Kidney epithelial cell (primary cell): Measurements from ENCODE around the gene SLC2A13. TPM values are rescaled to one million over a fixed set of nuclear protein-coding genes. Genes with fewer than 3 reads are reported as not detected.

Experiments
- DNase-seq: peaks from one replicate; pipeline ENCODE4 v3.0.0-alpha.2; 2010; ENCODE audit warnings: low read depth
- H3K27me3 ChIP-seq: 2 replicates; pipeline ENCODE4 v1.6.0; 2011; ENCODE audit warnings: low read length; ENCODE audit not compliant: control insufficient read depth, insufficient read depth
- H3K36me3 ChIP-seq: 2 replicates; pipeline ENCODE4 v1.5.1; 2011; ENCODE audit warnings: low read length; ENCODE audit not compliant: control insufficient read depth, insufficient read depth
- H3K4me3 ChIP-seq: 2 replicates; pipeline ENCODE4 v1.5.1; 2011; ENCODE audit warnings: low read depth, mild to moderate bottlenecking, control low read depth, low read length
- CTCF ChIP-seq: IDR thresholded peaks from 2 replicates; pipeline ENCODE4 v1.5.1; 2011; ENCODE audit warnings: mild to moderate bottlenecking, moderate library complexity, low read length, control low read depth, inconsistent platforms; ENCODE audit not compliant: insufficient read depth, poor library complexity, severe bottlenecking
- total RNA-seq: library from RNA; depleted of rRNA; stranded (reverse); fragments of >200 nt; gene quantifications from 2 replicates; pipeline ENCODE4 v1.2.3, GENCODE V29; 2015

The SLC2A13 gene
- total RNA-seq, 1 donor from 2014 or later, result 6.8 TPM

- Histone ChIP-seq H3K27me3 (no peaks in the 10 kb centered on the region), H3K36me3 (no peaks in the 10 kb centered on the region), H3K4me3 (no peak overlapping the region)
- no peak for TF ChIP-seq CTCF
- DNase-seq, result no peak
Observed at GRCh38 chr12:39971348-39971747, 134.5 kb downstream of the SLC2A13 start.

- Histone ChIP-seq H3K4me3 (no peak overlapping the region), H3K27me3 (no peaks in the 10 kb centered on the region), H3K36me3 (no peaks in the 10 kb centered on the region)
- no peak for DNase-seq
- TF ChIP-seq CTCF, result no peak
Observed at GRCh38 chr12:39966721-39967120, 139.2 kb downstream of the SLC2A13 start.

GRCh38 chr12:39966256-39966655 lies 139.6 kb downstream of the SLC2A13 start:
- Histone ChIP-seq H3K36me3 (no peaks in the 10 kb centered on the region), H3K27me3 (no peaks in the 10 kb centered on the region), H3K4me3 (no peak overlapping the region)
- no peak for TF ChIP-seq CTCF
- DNase-seq, result no peak

- no peak for TF ChIP-seq CTCF
- Histone ChIP-seq H3K27me3 (no peaks in the 10 kb centered on the region), H3K4me3 (no peak overlapping the region), H3K36me3 (no peaks in the 10 kb centered on the region)
- no peak for DNase-seq
Observed at GRCh38 chr12:39959467-39959866, 146.4 kb downstream of the SLC2A13 start.

- no peak for TF ChIP-seq CTCF
- H3K4me3 ChIP-seq, result no peak overlapping the region
- H3K36me3 ChIP-seq, result no peaks in the 10 kb centered on the region
- DNase-seq, result no peak
- no peaks in the 10 kb centered on the region for H3K27me3 ChIP-seq
Observed at GRCh38 chr12:39959031-39959430, 146.8 kb downstream of the SLC2A13 start.

GRCh38 chr12:39958377-39958776 lies 147.5 kb downstream of the SLC2A13 start:
- Histone ChIP-seq H3K4me3 (no peak overlapping the region), H3K36me3 (no peaks in the 10 kb centered on the region), H3K27me3 (no peaks in the 10 kb centered on the region)
- DNase-seq, result no peak
- TF ChIP-seq CTCF, result no peak
